ENCODE measurements around the gene A4GALT.
"Not testable (repeated sequence)": the region's sequence is repeated elsewhere in the genome, so short reads cannot be mapped to it uniquely, and the experiment has no call there.

A4GALT gene

DNA sequence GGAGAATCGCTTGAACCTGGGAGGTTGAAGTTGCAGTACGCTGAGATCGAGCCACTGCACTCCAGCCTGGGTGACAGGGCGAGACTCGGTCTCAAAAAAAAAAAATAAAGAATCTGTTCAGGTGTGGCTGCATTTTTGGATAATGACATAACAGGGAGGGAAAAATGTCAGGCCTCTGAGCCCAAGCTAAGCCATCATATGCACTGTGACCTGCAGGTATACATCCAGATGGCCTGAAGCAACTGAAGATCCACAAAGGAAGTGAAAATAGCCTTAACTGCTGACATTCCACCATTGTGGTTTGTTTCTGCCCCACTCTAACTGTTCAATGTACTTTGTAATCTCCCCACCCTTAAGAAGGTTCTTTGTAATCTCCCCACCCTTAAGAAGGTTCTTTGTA is 19.6 kb upstream of the A4GALT start:
- not testable (repeated sequence) for DNase-seq

DNA sequence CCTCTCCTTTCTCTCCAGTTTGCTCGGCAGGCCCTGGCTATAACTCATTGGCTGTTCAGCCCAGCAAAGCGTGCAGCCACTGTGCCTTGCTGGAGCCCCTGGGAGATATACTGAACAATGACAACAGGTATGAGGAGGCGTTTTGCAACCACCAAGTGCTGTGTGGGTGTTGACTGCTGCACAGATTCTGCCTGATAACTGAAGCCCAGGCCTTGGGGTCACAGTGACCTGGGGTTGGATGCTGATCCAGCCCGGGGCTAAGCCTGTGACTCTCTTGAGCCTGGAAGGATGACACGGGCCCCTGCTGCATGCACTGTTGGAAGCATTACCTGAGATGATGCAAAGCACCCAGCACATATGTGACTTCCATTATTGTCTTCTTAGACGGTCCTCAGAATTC is 13.7 kb upstream of the A4GALT start:
- no peak for DNase-seq

DNA sequence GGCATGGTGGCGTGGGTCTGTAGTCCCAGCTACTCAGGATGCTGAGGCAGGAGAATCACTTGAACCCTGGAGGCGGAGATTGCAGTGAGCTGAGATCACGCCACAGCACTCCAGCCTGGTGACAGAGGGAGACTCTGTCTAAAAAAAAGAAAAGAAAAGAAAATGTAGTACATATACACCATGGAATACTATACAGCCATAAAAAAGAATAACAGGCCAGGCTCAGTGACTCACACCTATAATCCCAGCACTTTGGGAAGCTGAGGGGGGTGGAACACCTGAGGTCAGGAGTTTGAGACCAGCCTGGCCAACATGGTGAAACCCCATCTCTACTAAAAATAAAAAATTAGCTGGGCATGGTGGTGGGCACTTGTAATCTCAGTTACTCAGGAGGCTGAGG is 12.7 kb upstream of the A4GALT start:
- not testable (repeated sequence) for DNase-seq

DNA sequence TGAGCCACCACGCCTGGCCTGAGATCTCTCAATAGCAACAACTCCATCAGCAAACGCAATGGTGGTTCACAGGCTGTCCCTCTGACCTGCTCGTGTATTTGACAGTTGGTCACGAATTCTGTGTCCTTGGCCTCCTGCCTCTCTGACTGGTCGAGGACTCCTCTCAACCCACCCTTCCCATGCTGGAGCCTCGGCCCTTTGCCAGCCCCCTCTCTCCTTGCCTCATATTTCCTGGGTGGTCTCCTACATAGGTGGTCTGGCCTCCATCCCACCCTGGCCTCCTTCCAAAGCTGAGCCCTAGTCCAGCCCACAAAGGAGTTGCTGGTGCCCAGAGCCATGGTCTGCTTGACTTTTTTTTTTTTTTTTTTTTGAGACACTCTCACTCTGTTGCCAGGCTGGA is 11.4 kb upstream of the A4GALT start:
- DNase-seq: no peak

DNA sequence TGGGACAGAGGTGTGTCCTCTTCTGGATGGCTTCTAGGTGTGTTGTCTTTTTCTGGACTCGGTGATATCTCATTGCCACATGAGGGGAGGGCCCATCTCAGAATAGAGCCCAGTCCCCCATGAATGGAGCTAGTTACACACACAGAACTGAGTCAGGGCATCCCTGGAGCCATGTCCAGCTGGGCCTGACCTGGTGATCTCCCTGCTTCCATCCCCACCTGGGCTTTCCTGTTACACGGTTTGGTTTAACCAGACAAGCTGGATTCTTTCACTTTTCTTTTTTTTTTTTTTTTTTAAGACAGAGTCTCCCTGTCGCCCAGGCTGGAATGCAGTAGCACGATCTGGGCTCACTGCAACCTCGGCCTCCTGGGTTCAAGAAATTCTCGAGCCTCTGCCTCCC is 6.1 kb upstream of the A4GALT start:
- DNase-seq: no peak

DNA sequence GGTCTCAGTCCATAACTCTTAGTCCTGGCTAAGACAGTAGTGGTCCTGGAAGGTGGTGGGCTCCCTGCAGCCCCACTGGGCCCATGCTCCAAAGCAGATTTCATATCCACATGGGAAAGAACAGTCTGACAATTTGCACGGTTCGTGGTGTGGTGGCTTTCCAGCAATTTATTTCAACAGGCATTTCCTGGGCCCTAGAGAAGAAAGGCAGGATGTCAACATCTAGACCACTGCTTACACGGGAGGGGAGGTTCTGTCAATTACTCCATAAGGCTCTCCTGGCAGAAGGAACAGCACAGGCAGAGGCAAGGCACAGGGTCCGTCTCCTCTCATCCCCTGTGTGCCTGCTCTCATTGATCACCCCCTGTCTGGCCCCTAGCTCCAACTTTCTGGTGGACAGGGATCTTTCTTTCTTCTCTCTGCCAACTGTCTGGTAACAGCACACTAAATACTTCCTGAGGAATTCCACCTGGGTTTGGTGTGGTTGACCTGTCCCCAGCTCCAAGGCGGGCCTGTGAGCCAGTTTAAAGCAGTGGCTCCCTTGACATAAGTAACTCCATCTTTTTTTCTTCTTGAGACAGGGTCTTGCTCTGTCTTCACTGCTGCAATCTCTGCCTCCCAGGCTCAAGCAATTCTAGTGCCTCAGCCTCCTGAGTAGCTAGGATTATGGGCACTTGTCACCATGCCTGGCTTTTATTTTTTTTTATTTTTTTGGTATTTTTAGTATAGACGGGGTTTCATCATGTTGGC is 5.1 kb upstream of the A4GALT start:
- no peak for DNase-seq

DNA sequence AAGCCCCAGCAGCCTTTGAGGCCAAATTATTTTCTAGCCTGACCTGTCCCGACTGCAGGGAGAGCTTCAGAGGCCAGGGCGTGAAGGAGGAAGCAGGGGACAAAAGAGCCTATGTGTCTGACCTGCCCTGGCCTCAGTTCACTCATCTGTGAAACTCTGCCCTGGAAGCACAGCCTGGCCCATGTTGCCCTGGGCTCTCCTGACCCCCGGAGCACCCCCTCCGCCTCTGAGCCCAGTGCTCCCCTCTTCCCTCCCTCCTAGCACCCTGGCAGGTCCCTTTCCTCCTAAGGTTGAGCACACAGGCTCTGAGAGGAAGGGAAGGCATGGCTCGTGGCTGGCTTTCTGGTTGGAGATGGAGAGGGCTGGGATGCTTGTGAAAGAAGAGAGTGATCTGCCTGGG is 3.4 kb upstream of the A4GALT start:
- no peak for DNase-seq

DNA sequence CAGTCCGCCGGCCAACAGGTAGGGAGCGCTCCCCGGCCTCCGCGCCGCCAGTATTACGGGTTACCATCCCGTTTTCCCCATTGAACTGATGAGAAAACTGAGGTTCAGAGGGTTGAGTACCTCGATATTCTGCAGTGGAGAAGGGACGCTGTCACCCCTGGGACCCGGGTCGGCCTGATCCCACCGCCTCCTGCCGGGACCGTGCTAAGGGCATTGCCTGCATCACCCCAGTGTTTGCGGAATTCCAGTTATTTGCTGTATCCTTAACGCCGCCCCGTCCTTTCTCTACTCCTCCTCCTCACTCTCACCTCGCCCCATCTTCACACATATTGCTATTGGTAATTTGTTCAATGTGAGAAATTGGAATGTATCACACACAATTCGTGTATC is 370 bp upstream of the A4GALT start:
- DNase-seq: no peak

DNA sequence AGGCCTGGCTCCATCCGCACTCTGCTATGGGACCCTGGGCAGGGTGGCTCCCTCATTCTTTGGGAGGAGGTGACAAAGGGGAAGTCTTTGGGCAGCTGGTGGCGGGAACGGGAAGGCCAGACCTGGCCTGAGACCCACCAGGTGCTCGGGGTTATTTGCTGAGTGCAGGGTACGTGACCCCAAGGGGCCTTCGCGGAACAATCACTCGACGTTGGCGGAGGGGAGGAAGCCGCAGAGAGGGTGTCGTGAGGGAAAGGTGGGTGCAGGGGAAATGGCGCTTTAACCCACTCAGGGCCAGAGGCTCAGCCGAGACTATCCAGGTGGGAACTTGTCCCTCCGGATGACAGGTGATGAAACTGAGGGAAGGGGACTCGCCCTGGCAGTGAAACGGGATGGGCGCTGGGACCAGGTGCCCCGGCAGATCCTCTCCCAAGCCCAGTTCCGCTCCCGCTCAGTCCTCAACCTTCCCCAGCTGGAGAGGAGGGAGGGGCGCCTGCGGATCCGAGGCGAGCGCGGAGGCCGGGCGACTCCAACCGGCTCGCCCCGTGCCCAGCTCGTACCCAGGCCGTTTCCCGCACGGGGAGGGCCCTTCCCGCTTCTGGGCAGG is 911 bp downstream of the A4GALT start:
- no peak for DNase-seq

DNA sequence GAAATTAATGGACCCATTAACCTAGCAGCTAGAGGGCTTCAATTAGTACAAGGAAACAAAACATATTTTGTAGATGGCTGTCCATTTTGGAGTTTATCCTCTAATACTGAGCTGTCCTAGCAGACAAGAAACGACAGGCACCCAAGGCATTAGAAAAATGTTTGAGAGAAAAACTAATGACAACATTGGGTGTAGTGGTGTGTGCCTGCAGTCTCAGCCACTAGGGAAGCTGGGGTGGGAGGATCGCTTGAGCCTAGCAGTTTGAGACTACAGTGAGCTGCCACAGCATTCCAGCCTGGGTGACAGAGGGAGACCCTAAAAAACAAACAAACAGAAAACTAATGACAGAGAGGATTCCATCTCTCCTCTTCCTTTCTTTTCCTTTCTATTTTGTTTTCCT is 1.5 kb downstream of the A4GALT start:
- DNase-seq: no peak

DNA sequence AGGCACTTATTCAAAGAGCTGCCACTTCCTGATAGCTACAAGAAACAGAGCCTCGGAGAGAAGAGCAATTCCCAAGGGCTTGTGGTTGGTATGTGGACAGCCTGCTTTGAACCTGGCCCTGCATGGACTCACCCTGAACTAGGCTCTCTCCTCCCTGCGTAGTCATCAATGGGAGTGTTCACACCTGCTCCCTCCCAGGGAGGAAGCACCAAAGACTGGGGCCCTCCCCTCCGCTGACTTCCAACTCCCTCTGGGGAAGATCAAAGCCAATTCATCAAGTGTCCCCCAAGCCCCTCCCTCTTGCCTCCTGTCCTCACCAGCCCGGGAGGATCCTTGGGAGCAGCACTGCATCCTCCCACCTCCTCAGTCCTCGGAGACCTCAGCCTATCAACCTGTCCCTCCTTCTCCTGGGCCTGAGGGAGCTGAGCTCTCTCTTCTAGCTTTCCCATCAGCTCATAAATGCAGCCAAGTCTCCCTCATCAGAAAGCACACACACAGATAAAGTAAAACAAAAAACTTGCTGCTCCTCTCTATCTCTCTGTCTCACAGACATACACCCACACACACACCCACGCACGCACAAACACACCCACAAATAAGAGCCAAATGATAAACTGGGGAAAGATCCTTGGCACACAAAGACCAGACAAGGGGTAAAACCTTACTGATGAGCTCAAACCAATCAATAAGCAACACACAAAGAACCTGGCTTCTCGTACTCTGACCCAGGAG is 3.3 kb downstream of the A4GALT start:
- DNase-seq: no peak

DNA sequence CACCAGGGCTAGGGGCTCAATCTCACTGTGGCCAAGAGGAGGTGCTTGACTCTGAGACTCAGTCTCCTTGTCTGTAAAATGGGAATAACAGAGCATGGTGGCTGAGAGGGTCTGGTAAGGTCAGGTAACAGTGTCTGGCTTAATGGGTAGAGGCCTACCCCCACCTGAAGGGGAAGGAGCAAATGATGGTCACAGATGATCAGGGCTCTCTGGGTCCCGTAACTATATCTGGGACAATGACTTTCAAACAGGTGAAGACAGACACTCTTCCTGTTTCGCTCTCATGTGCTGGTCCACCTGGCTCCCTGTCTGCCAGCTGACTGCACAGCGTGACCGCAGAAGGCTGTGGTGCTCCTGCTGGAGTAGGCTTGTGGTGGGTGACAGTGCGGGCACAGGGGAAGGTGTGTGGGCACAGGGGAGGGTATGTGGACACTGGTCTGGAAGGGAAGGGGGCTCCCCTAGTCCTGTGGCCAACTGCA is 4.0 kb downstream of the A4GALT start:
- no peak for DNase-seq

DNA sequence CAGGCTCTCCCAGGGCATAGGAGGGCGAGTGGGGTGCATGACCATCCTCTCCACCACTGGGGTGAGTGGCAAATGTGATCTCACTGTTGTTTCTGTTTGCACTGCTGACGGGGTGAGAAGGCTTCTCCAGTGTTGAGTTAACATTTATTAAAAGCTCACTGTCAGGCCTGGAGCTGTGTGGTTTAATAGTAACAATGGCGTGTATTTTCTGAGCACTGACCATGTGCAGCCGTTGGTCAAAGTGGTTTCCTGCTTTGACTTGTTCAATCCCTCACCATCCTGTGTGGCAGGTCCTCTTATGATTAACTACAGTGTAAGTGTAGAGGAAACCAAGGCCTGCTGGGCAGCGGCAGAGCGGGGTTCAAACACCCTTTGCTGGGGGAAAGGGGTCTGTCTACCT is 4.4 kb downstream of the A4GALT start:
- no peak for DNase-seq

DNA sequence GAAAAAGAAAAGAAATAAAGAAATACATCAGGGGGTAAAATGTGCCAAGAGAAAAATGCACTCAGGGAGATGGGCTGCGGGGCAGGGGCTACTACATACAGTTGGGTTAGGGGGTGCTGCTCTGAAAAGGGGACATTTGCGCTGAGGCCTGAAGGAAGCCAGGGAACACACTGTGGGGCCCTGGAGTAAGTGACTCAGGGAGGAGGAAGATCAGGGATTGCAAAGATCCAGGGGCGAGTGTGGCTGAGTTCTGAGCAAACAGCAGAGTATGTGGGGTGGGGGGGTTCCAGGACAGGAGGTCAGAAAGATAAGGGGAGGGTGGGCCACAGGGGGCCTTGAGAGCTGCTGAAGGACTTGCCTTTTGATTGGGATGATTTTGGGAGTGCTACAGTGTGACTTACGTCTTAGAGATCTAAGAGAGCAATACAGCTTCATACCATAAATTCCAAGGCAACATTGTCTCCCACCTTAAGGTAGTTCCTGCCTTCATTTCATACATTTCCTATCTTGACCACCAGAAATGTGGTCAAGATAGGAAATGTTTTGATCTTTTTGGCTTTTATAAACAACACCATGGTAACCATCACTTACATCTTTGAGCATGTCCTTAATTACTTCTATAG is 5.8 kb downstream of the A4GALT start:
- DNase-seq: no peak

DNA sequence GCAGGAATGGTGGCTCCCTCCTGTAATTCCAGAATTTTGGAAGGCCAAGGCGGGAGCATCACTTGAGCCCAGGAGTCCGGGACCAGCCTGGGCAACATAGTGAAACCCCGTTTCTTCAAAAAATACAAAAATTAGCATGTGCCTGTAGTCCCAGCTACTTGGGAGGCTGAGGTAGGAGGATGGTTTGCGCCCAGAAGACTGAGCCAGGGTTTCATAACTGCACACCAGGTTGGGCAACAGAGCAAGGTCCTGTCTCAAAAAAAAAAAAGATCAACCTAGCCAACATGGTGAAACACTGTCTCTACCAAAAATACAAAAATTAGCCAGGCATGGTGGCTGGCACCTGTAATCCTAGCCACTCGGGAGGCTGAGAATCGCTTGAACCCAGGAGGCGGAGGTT is 6.4 kb downstream of the A4GALT start:
- DNase-seq: no peak

DNA sequence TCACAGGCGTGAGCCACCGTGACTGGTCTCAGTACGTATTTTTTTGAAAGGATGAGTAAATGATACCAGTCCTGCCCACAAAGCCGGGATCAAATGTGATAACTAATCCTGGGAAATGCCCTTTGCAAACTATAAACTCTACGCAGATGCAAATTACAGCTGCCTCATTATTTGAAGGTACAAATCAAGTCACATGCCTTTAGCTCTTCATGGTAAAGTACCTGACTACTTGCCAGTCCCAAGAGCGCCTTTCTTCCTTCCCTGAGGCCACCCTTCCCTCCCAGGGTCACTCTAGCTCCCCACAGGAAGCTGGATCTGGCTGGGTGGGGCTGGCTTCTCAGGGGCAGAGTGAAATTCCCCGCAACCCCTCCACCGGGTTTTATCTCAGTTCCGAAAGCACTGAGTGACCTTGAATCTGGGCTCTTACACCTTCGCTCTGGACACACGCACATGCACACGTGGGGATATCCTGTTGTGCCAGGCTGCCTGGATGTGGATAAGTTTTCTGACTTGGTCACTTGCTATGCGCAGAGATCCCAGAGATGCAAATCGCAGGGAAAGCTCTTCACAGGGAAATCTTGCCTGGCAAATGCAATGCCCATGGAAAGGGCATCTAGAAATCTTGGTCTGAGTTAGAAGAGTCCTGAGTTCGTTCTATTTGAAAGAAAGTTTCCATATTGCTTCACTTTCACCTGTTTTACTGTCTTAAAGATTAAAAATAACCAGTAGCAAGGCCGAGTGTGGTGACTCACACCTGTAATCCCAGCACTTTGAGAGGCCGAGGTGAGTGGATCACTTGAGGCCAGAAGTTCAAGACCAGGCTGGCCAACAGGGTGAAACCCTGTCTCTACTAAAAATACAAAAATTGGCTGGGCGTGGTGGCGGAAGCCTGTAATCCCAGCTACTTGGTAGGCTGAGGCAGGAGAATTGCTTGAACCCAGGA is 8.5 kb downstream of the A4GALT start:
- no peak for DNase-seq

DNA sequence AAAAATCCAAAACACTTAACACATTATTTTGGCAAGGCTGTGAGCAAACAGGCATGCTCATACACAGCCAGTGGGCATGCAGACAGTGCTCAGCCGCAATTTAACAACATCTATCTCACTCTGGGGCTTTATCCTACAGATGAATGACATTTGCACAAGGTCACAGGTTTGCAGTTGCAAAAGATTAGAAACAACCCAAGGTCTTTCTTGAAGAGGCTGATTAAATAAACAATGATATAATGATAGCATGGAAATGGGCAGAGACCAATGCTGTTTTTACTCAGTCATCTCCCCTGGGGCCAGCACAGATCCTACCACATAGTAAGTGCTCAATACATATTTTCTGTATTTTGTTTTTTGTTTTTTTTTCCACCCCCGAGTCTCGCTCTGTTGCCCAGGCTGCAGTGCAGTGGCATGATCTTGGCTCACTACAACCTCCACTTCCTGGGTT is 9.4 kb downstream of the A4GALT start:
- no peak for DNase-seq

DNA sequence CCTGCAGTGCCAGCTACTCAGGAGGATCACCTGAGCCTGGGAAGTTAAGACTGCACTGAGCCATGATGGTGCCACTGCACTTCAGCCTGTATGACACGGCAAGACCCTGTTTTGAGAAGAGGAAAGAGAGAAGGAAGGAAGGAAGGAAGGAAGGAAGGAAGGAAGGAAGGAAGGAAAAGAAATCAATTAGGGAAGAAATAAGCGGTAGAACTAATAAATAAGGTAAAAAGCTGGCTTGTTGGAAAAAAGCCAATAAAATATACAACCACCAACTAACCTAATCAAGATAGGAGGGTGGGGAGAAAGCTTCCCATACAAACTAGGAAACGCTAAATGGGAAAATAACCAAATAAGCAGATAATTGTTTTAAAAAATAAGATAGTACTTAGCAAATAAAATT is 12.3 kb downstream of the A4GALT start:
- no peak for DNase-seq

DNA sequence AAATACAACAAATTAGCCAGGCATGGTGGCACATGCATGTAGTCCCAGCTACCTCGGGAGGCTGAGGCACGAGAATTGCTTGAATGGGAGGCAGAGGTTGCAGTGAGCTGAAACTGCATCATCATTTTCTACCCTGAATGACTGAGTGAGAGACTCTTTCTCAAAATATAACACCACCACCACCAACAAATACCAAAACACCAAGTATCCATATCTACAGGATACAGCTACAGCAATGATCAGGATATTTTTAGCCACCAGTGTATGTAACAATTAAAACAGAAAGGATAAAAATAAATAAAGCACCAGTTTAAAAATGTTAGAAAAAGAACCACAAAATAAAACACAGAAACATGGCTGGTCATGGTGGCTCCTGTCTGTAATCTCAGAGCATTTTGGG is 13.2 kb downstream of the A4GALT start:
- DNase-seq: no peak

DNA sequence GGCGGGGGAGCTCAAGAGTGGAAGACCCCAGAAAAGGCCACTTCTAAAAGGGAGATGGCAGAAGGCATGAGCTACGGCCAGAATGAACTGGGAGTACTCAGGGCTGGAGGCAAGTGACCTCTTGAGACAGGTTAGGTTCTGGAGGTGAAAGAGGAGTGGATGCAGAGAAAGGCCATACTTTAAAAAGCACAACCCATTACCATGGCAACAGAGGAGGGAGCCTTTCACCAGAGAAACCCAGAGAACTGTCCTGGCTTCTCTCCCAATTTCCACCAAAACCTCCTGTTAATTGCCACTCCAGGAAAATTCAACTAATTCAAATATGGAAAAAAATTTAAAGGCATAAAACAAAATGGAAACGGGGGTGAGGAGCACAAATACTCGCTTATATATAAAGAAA is 15.8 kb downstream of the A4GALT start:
- DNase-seq: no peak

DNA sequence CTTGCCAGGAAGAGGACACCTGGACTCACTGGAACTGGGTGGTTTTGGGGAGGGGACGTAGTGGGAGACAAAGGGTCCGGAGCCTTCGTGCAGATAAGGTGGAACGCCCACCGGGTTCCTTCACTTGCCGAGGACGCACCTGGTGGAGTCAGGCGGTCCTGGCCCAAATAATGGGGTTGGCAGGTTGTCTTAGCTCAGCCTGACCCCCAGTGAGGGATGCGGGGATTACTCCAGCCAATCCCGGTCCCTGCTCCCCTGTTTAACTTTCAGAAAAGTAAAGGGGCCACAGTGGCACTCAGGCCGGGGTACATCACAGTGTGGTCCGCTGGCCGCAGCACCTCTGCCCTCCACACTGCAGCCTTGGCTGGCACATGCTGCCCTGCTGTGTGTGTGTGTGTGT is 18.0 kb downstream of the A4GALT start:
- no peak for DNase-seq

DNA sequence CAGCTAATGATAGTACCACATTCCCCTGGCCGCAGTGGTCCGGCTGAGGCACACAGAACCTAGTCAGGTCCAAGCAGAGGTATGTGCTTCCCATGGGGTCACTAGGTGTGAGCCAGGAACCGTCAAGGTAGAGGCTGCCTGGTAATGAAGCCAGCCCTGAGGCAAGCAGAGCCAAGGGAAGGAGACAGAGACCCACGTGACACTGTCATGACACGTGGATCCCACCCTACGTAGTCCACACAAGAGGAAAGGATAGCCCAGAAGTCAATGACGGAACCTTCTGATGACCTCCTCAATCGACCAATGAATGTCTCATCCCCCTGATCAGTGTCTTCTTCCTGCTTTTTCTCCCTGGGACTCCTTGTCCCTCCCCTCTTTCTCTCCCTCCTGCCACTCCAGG is 19.0 kb downstream of the A4GALT start:
- no peak for DNase-seq

DNA sequence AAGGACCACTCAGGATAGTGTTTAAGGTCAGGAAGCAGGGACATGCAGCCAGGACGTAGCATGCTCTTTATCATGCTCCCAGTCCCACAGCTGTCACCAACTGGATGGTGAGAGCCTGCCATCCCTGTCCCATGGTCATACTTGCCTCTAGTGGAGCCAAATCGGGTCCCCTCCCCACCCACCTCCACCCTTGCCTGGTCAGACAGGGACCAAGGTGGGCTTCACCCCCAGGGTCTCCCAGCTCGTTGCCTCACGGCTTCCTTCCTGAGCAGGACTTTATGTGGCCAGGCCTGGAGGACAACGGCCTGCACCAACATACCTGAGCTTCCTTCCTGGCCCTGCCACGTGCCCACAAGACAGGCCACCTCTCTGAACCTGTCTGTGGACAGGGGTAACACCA is 19.8 kb downstream of the A4GALT start:
- DNase-seq: no peak

Data from cortex of kidney (tissue), 1 donor.